GM19452 (cell line): Measurements from ENCODE around the gene ANO1.
"Not testable (repeated sequence)": the region's sequence is repeated elsewhere in the genome, so short reads cannot be mapped to it uniquely, and the experiment has no call there.

ENCODE experiments used
- ATAC-seq: cut with Tn5 transposase; IDR thresholded peaks from one replicate; pipeline ENCODE4 v1.9.1; 2021; ENCODE audit not compliant: unreplicated experiment

The ANO1 gene

DNA sequence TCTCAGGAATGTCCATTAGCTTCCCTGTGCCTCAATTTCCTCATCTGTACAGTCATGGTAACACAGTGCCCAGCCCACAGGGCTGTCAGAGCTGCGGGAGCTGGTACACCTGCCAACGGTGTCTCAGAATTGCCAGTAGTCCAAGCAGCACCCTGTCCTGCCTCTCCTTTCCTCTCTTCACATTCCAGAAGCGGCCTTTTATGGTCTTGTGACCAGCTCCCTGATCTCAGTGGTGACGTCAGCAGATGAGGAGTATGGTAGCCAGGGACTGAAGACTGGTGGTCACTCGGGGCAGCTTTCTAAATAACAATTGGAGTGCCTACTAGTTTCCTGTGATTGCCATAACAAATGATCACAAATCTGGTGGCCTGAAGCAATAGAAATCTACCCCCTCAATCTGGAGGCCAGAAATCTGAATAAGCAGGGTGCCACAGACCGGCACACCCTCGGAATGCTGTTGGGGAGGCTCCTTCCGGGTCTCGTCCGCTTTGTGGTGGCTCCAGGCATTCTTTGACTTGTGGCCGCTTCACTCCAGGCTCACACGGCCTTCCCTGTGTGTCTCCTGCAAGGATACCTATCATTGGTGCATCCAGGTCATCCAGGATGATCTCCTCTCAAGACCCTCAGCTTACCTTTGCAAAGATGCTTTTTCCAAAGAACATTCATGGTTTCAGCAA lies 127.1 kb downstream of the ANO1 start:
- ATAC-seq, result no peak

- ATAC-seq, result no peak
These were observed 127.6 kb downstream of the ANO1 start for GRCh38 chr11:70205766-70206165.

GRCh38 chr11:70206226-70206981 lies 128.3 kb downstream of the ANO1 start:
- no peak for ATAC-seq

DNA sequence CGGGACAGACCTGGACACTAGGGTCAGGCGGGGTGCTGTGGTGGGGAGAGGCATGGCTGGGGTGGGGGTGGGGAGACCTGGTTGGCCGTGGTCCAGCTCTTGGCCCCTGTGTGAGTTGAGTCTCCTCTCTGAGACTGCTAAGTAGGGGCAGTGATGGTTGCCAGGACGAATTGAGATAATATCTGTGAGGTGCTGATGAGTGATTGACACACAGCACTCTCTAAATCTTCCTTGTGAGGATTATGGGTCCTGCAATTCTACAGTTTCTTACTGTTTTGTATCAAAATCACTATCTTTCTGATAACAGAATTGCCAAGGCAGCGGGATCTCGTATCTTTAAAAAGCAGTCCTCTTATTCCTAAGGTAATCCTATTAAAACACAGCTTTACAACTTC lies 128.9 kb downstream of the ANO1 start:
- ATAC-seq, result no peak

DNA sequence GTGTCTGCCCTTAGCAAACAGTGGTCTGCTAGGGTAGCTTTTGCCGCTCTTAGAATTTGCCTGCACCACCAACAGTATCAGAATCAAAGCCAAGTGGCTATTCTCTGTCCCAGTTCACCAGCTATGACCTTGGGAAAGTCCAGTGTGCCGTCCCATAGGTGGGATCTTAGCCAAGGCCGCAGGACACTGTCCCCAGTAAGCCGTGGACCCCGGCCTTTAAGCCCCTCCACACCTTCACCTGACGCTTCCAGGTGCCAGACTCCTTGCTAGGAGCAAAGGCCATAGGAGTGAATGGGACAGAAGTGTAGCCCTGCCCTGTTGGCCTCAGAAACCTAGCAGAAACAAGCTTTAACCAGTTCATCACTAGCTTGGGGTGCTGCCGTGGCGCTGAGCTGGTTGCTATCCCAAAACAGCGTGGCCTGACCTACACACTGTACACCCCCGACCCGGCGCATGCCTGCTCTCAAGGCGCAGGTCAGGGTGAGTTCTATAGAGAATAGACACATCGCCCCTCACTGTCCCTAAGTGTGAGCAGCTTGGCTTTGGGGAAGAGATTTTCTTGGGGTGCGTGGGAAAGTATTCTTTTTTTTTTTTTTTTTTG lies 129.5 kb downstream of the ANO1 start:
- ATAC-seq, result no peak

DNA sequence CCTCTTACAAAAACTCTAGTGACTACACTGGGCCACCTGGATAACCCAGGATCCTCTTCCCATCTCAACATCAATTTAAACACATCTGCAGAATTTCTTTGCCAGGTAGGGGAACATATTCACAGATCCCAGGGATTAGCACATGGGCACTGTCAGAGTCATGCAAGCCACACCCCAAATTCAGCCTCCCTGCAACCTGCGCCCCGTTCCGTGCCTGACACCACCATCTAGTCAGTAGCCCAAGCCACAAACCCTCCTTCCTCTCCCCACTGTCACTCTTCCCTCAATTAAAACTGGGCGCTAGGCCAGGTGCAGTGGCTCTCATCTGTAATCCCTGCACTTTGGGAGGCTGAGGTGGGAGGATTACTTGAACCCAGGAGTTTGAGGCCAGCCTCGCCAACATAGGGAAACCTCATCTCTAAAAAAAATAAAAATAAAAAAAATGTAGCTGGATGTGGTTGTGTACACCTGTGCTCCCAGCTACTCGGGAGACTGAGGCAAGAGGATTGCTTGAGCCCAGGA lies 131.3 kb downstream of the ANO1 start:
- no peak for ATAC-seq

- ATAC-seq, result no peak
These were observed 132.0 kb downstream of the ANO1 start for GRCh38 chr11:70210051-70210501.

DNA sequence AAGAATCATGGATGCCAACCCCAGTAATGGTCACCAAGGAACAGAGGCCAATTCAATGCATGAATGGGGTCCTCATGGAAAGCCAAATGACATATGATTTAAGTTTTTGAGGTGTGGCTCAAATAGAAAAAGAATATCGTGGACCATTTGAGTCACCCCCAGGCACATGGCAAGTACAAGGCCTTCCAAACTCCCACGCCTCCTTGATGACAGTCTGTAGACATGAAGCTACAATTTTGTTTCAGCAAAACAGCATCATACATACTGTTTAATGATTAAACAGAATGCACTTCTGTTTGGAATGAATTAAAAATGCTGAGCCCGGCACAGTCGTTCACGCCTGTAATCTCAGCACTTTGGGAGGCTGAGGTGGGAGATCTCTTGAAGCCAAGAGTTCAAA lies 132.4 kb downstream of the ANO1 start:
- no peak for ATAC-seq

DNA sequence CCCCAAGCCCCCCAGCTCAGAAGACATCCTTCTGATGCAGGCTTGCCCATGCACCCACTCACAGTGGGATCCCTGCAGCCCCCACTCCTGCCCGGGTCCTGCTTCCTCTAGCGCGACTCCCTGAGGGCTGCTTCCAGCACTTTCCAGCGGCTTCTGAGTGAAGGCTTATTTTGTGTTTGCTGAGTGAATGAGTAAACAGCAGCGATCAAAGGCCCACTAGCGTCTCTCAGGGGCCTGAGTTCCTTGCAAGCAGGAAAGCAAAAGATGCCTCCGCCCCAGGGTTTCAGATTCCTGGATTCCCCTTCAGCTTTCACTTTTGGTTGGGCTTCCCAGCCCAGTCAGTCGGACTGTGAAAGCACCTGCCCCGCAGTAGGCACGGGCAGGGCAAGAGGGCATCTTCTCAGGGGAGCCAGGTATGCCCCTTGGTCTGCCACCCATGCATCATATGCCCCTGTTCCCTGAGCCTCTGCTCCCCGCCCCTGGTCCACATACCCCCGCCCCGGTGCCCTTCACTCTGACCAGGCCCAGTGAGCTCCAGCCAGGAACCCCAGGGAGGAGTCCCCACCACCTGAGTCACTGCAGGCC lies 134.2 kb downstream of the ANO1 start:
- ATAC-seq, result no peak

DNA sequence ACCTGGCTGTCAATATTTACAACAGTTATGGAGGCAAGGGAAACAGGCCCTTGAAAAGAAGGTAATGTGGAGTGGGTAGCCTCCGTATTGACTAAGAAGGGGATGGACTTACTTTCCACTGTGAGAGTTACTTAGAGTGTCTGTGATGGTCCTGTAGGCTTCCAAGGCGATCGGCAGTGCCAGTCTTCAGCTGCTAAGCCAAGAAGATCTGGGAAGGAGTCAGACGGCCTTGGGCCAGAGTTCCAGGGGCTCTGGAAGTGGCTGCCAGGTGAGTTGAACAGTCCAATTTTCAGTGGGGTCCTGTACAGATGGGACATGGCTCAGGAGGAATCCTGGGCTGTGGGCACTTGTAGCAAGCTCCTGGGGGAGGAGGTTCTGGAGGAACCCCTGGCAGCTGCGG lies 139.3 kb downstream of the ANO1 start:
- ATAC-seq, result not testable (repeated sequence)

DNA sequence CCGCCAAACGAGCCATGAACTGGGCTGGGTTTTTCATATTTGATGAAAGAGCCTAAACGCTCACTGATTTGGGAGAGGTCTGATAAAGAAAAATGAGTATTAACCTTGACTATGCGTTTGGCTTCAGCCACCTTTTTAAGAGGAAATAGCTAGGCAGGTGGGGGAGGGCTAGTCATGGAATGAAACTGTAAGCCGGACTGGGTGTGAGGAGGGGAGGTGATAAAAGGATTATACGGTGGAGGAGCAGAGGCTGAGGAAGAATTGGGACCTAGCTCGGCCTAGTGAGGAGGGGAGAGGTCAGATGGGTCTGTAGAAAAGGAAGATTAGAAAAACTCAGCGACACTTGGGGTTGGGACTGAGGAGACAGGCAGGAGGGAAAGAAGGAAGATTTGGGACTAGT lies 140.0 kb downstream of the ANO1 start:
- not testable (repeated sequence) for ATAC-seq

DNA sequence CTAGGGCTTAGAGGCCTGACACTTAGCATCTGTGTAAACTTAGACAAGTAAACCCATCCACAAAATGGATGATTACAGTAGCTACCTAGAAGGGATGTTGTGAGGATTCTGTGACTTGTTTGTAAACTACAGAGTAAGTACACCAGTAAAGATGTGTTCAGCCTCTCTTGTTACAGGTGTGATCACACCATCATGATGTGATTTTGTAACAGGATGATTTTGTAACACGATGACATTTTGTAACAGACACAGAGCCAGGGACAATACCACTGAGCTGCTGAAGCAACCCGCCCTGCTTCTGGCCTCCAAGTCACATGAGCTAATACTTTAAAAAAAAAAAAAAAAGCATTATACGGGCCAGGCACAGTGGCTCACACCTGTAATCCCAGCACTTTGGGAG lies 142.0 kb downstream of the ANO1 start:
- no peak for ATAC-seq

DNA sequence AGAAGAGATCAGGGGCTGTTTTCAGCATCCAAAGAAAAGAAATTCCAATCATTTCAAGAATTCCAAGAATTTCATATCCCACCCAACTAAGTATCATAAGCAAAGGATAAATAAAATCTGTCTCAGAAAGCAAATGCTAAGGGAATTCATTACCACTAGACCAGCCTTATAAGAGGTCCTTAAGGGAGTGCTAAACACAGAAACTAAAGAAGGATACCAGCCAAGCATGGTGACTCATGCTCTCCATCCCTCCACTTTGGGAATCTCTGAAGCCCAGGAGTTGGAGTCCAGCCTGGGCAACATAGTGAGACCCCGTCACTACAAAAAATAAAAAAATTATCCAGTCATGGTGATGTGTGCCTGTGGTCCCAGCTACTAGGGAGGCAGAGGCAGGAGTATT lies 142.8 kb downstream of the ANO1 start:
- no peak for ATAC-seq

DNA sequence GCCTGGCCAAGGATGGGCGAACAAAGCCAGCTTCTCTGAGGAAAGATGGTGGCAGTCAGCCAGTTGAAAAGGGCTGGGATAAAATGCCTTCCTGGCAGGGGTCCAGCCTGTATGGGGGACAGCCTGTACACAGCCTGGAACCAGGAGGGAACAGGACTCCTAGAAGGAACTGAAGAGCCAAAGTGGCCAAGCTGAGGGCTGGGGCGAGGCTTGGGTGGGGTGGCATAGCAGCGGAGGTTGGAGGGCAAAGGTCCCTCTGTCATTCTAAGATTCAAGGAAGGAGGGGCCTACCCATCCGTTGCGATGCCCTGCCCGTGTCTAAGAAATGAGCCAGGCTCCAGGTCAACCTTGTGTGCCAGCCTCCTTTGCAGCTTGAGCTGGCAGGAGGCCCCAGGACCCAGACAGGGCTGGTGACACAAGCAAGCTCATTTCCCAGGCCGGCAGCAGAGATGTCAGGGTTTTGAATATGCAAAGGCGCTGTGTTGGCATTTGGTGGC lies 147.6 kb downstream of the ANO1 start:
- no peak for ATAC-seq

- no peak for ATAC-seq
These were observed 148.1 kb downstream of the ANO1 start for GRCh38 chr11:70226183-70226582.

- no peak for ATAC-seq
These were observed 148.8 kb downstream of the ANO1 start for GRCh38 chr11:70226967-70227366.

DNA sequence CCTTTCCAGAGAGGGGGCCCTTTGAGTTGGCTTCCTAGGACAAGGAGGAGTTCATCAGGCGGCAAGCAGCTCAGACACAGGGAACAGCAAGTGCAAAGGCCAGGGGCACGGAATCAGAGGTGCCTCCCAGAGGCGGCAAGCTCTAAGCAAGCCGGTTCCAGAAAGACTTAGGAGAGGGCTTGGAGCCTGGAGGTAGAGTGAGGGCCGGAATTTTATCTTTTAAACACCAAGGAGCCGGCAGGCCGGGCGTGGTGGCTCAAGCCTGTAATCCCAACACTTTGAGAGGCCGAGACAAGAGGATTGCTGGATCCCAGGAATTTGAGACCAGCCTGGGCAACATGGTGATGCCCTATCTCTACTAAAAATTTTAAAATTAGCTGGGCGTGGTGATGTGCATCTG lies 151.6 kb downstream of the ANO1 start:
- no peak for ATAC-seq

- ATAC-seq, result no peak
These were observed 152.2 kb downstream of the ANO1 start for GRCh38 chr11:70230151-70230839.

- ATAC-seq, result no peak
These were observed 153.0 kb downstream of the ANO1 start for GRCh38 chr11:70230840-70231710.

GRCh38 chr11:70233034-70233433 lies 154.9 kb downstream of the ANO1 start:
- no peak for ATAC-seq
